Astrocyte (in vitro differentiated cells and primary cell): Measurements from ENCODE around the gene BCAR3.

Source experiments
- CTCF ChIP-seq: IDR thresholded peaks from 2 replicates; pipeline ENCODE4 v1.5.1; 2011; ENCODE audit warnings: low read depth, mild to moderate bottlenecking, inconsistent platforms, low read length, moderate library complexity; ENCODE audit not compliant: insufficient read depth
- EZH2 ChIP-seq: IDR thresholded peaks from 2 replicates; pipeline ENCODE4 v1.6.1; 2012; ENCODE audit warnings: mild to moderate bottlenecking, low read length, inconsistent platforms; ENCODE audit not compliant: insufficient read depth

DNA sequence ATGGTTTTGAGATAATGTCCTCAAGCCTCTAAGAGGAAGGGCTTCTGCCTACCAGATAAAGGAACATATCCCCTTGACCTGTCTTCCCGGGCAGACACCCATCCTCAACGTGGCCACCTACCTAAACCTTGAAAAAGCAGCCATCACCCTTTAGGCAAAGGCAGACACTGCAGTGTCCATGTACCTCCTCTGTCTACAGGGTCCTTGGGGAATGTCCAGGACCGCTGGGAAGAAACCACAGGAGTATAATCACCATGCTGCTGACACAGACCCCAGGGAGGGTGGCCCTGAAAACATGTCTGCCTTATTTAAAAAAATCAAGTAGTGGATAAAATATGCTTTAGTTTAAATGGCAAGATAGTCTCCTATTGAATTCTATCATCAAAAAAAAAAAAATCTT lies 16.6 kb downstream of the BCAR3 start:
- TF ChIP-seq CTCF = no peak
- TF ChIP-seq EZH2 = no peak
